SW 1271 (cell line): Measurements from ENCODE around the gene RETN.

Experiments used
- DNase-seq, 2 experiments: peaks; one replicate each; lab custom pipeline; 2025; lab: John Stamatoyannopoulos, UW

RETN gene

GRCh38 chr19:7706188-7706954 is 37.5 kb downstream of the RETN start:
- no peak for DNase-seq

- DNase-seq, result no peak
Measured at GRCh38 chr19:7706955-7707456, 38.2 kb downstream of the RETN start.

DNA sequence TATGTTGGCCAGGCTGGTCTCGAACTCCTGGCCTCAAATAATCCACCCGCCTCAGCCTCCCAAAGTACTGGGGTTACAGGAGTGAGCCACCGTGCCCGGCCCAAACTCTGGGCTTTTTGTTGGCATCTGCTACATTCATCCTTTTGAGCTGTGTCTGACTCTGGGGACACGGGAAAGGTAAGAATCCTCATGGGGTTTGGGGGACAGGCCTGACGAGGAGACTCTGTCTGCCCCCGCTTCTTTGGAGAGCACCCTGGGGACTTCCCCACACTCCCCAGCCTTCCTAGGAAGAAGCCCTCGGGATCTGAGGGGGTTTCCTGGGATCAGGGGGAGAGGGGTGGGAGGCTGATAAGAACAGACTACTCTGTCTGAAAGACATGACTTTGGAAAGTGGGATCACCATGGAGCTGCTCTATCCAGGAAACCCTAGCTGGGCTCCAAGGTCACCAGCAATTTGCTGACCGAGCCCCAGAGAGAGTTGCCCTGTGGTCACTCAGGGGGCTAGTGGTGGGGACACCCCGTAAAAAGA is 41.1 kb downstream of the RETN start:
- no peak for DNase-seq

DNA sequence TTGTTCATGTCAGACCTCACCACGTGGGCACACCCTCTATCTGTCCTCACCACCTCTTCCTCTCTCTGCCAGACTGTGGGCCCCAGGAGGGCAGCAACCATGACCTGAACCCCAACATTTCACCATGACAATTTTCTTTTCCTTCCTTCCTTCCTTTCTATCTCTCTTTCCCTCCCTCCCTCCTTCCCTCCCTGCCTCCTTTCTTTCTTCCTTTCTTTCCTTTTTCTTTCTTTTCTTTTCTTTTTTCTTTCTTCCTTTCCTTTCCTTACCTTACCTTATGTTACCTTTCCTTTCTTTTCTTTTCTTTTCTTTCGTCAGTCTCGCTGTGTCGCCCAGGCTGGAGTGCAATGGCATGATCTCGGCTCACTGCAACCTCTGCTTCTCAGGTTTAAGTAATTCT is 41.8 kb downstream of the RETN start:
- DNase-seq, result no peak

DNA sequence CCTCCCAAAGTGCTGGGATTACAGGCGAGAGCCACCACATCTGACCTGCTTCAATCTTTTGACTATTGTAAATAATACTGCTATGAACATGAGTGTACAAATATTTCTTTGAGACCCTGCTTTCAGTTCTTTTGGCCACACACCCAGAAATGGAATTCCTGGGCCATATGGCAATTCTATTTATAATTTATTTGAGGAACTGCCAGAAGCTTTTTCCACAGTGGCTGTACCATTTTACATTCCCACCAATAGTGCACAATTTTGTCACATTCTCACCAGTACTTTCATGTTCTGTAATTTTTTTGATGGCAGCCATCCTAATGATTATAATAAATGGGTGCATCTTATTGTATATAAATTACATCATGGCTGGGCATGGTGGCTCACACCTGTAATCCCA is 46.8 kb downstream of the RETN start:
- DNase-seq, result no peak

DNA sequence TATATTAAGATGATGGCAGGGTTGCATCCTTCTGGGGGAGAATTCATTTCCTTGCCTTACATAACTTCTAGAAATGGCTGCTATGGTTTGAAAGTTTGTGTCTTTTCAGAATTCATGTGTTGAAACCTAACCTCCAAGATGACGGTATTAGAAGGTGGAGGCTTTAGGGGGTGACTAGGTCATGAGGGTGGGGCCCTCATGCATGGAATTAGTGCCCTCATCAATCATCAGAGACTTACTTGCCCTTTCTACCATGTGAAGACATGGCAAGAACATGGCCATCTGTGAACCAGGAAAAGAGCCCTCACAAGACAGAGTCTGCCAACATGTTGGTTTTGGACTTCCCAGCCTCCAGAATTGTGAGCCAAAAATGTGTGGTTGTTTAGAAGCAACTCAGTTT is 47.9 kb downstream of the RETN start:
- no peak for DNase-seq

- no peak for DNase-seq
Measured at GRCh38 chr19:7718668-7719067, 49.8 kb downstream of the RETN start.
